ENCODE results near the gene SH3GLB2.
"Not testable (repeated sequence)": the region's sequence is repeated elsewhere in the genome, so short reads cannot be mapped to it uniquely, and the experiment has no call there.

SH3GLB2 gene

GRCh38 chr9:129053020-129053419 is 24.9 kb upstream of the SH3GLB2 start:
- no peak for DNase-seq (ENCODE audit: low spot score)

GRCh38 chr9:129052592-129052991 is 24.5 kb upstream of the SH3GLB2 start:
- DNase-seq (ENCODE audit: low spot score), result no peak

GRCh38 chr9:129042016-129042415 is 13.9 kb upstream of the SH3GLB2 start:
- no peak for DNase-seq (ENCODE audit: low spot score)

- DNase-seq (ENCODE audit: low spot score), result no peak
These were observed 12.0 kb upstream of the SH3GLB2 start for GRCh38 chr9:129040113-129040643.

GRCh38 chr9:129038109-129038852 is 10.2 kb upstream of the SH3GLB2 start:
- DNase-seq (ENCODE audit: low spot score), result no peak

GRCh38 chr9:129037767-129038098 is 9.6 kb upstream of the SH3GLB2 start:
- DNase-seq (ENCODE audit: low spot score), result no peak

- no peak for DNase-seq (ENCODE audit: low spot score)
These were observed 9.0 kb upstream of the SH3GLB2 start for GRCh38 chr9:129036923-129037766.

GRCh38 chr9:129036241-129036922 is 8.3 kb upstream of the SH3GLB2 start, which contains the start of gene MIGA2:
MIGA2 (plus strand) TSS chr9:129036626; CDS start chr9:129040595, 3,969 bp downstream.
- peak; percentile 96 for DNase-seq (ENCODE audit: low spot score)

GRCh38 chr9:129035838-129036237 is 7.7 kb upstream of the SH3GLB2 start:
- DNase-seq (ENCODE audit: low spot score), result not testable (repeated sequence)

- DNase-seq (ENCODE audit: low spot score), result no peak
These were observed 5.1 kb upstream of the SH3GLB2 start for GRCh38 chr9:129033216-129033615.

- DNase-seq (ENCODE audit: low spot score), result no peak
These were observed 4.5 kb upstream of the SH3GLB2 start for GRCh38 chr9:129032541-129033159.

GRCh38 chr9:129031514-129031913 is 3.4 kb upstream of the SH3GLB2 start:
- no peak for DNase-seq (ENCODE audit: low spot score)

GRCh38 chr9:129030191-129030590 is 2.1 kb upstream of the SH3GLB2 start:
- no peak for DNase-seq (ENCODE audit: low spot score)

GRCh38 chr9:129027685-129028191 is 393 bp downstream of the SH3GLB2 start:
- DNase-seq (ENCODE audit: low spot score), result no peak

GRCh38 chr9:129027224-129027684 is 877 bp downstream of the SH3GLB2 start:
- DNase-seq (ENCODE audit: low spot score), result no peak

- DNase-seq (ENCODE audit: low spot score), result no peak
These were observed 1.5 kb downstream of the SH3GLB2 start for GRCh38 chr9:129026442-129027223.

GRCh38 chr9:129023908-129024233 is 4.3 kb downstream of the SH3GLB2 start:
- DNase-seq (ENCODE audit: low spot score), result no peak

- peak; percentile 84 for DNase-seq (ENCODE audit: low spot score)
These were observed 4.9 kb downstream of the SH3GLB2 start for GRCh38 chr9:129023036-129023907.

- no peak for DNase-seq (ENCODE audit: low spot score)
These were observed 6.1 kb downstream of the SH3GLB2 start for GRCh38 chr9:129022037-129022436.

GRCh38 chr9:129021091-129021490 is 7.0 kb downstream of the SH3GLB2 start:
- no peak for DNase-seq (ENCODE audit: low spot score)
